GM15510 (cell line): ENCODE measurements around the gene C6orf163.

Experiments used
- POLR2A ChIP-seq: IDR thresholded peaks from 3 replicates; pipeline ENCODE4 v1.6.1; 2011; ENCODE audit warnings: borderline replicate concordance; ENCODE audit not compliant: insufficient read length; ENCODE audit errors: extremely low read depth

C6orf163 gene

GRCh38 chr6:87384038-87384437 lies 39.4 kb downstream of the C6orf163 start:
- no peak for TF ChIP-seq POLR2A

DNA sequence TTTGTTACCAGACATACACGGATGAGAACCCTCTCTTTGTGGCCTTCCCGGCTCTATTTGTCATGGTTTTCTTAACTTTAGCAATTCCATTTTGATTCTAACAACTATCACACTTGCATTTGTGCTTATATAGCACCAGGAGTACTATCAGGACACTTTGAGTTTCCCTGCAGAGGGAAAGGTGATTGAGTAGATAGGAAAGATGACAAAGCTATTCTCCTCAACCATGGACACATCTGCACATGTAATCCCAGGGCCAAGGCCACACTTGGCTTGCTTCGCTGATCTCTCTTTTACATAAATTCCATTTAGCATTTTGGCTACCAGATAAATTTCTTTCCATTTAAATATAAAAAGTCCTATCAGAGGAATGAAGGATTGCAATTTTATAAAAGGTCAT lies 39.8 kb downstream of the C6orf163 start:
- TF ChIP-seq POLR2A = no peak

DNA sequence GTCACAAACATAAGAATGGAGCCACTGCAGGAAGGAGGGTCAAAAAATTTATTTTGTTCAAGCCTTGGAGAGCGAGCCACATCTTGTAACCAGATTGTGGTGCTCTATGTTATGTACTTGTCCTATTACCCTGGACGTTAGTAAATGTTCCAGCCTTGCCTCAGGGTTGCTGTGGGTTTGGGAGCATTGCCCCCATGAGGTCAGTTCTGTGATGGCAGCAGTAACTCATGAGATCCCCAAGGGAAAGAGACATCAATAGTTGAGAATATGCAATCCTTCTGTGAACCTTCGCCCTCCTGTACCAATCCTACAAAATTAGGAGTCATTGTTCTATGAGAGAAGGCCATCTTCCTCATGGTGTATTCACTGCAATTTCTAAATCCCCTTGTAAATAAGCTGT lies 46.7 kb downstream of the C6orf163 start:
- TF ChIP-seq POLR2A = no peak

DNA sequence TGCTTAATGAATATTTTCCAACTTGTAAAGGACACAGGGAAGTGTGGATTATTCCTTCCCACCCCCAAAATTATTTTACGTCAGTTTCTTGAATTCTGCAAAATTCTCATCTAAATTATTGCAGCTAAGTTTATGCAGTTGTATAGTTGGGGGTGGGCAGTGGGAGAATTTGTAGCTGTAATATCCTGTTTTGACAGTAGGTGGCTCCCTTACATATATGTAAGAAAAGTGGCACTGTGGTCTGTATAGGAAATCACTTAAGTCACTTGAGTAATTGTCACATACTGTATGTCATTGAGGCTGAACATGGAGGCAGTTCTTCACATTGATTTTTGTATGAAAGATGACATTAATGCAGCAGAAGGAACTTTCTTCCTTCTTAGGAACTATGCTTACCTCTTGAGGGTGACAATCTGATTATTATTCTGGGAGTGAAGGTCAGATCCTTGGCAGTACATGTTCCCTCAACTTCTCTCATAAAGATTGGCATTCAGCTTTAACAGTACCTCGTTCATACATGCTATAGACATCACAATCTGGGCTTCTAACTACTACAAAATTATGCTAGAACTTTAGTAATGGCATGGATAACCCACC lies 48.5 kb downstream of the C6orf163 start:
- no peak for TF ChIP-seq POLR2A

GRCh38 chr6:87395431-87395830 lies 50.8 kb downstream of the C6orf163 start:
- TF ChIP-seq POLR2A = no peak

DNA sequence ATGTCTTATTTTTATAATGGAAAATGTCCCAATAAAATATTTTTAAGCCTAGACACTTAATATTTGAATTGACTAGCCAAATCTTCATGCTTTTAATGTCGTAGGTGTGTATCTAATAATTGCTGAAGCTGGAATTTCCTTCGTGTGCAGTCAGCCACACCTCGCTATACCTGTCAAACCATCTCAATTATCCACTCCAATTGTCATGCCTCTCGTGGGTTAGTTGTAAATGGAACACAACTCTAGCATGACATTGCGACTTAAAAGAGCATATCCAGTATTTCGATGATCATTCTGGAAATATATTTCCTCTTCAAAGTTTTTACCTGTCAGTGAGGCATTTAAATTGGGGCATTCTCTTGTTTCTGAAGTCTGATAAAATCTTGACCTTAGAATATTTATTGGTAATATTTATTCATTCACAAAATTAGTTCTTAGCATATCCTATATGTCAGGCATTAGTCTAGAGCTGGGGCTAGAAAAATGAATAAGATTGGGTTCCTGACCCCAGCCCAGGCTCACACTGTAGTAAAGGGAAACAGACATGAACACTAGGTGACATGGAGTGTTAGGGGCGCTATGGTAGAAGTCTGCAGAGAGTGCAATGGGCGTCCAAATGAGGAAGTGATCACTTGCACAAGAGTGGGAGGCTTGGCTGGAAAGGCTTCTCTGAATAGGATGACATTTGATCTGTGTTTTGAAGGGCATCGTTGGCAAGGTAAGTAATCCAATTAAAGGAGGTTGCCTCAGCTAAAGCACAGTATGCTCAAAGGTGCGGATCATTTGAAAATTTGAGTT lies 52.2 kb downstream of the C6orf163 start:
- no peak for TF ChIP-seq POLR2A

- TF ChIP-seq POLR2A = no peak
Measured at GRCh38 chr6:87397656-87398055, 53.0 kb downstream of the C6orf163 start.

DNA sequence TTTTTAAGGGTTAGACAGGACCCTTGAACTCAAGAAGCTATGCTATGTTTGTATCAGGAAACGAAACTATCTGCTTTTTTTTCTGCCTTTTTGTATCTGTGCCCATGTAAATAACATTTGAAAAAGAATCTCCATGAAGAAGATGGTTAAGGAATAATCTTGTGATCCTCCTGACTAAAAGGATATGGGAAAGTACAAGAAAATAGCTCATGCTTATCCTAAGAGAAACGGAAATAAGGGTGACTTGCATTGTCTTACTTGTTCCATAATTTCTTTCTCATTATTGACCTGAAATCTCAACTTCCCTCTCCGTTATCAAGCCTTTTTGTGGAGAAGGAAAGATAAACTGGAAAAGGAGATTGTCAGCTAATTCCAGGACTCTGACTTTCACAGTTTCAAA lies 57.2 kb downstream of the C6orf163 start:
- TF ChIP-seq POLR2A = no peak

- no peak for TF ChIP-seq POLR2A
Measured at GRCh38 chr6:87407561-87407900, 62.9 kb downstream of the C6orf163 start.

GRCh38 chr6:87407901-87408720 lies 63.5 kb downstream of the C6orf163 start, which contains the start of gene CFAP206:
TSS of gene CFAP206 (plus strand) at chr6:87407972. CDS start at chr6:87409840, 1,868 bp downstream.
- no peak for TF ChIP-seq POLR2A

GRCh38 chr6:87408721-87409155 lies 64.1 kb downstream of the C6orf163 start:
- TF ChIP-seq POLR2A = no peak
